NCI-H345 (cell line): ENCODE results near the gene ATG3.
"Not testable (repeated sequence)": the region's sequence is repeated elsewhere in the genome, so short reads cannot be mapped to it uniquely, and the experiment has no call there.

Experiments
- DNase-seq: peaks from one replicate; lab custom pipeline; 2025; lab: John Stamatoyannopoulos, UW

The ATG3 gene

GRCh38 chr3:112498914-112499711 lies 62.6 kb downstream of the ATG3 start, which contains the start of gene BTLA:
Gene BTLA, minus strand, starts transcription at chr3:112499472. Its CDS starts 114 bp downstream, at chr3:112499358.
- no peak for DNase-seq

- no peak for DNase-seq
These were observed 63.7 kb downstream of the ATG3 start for GRCh38 chr3:112497897-112498548.

- no peak for DNase-seq
These were observed 65.2 kb downstream of the ATG3 start for GRCh38 chr3:112496366-112497067.

GRCh38 chr3:112494448-112494767 lies 67.4 kb downstream of the ATG3 start:
- not testable (repeated sequence) for DNase-seq

- no peak for DNase-seq
These were observed 69.6 kb downstream of the ATG3 start for GRCh38 chr3:112492124-112492523.

GRCh38 chr3:112491373-112491772 lies 70.4 kb downstream of the ATG3 start:
- no peak for DNase-seq

- no peak for DNase-seq
These were observed 71.9 kb downstream of the ATG3 start for GRCh38 chr3:112489674-112490479.

- no peak for DNase-seq
These were observed 74.8 kb downstream of the ATG3 start for GRCh38 chr3:112486811-112487505.

GRCh38 chr3:112484352-112484751 lies 77.4 kb downstream of the ATG3 start:
- DNase-seq = no peak

- DNase-seq = no peak
These were observed 79.1 kb downstream of the ATG3 start for GRCh38 chr3:112482675-112483074.
